K562 (cell line): ENCODE data around the gene ADM. TPM values are rescaled to one million over a fixed set of nuclear protein-coding genes. Genes with fewer than 3 reads are reported as not detected.

Experiments
- ATF1 ChIP-seq, 2 experiments: fragments of 450-650 bp in 1 of 2; IDR thresholded peaks; 2 replicates each; pipeline ENCODE4 v1.6.1; 2016; ENCODE audit warnings: missing compliant biosample characterization in 1 of 2, missing genetic modification characterization in 1 of 2
- ATF7 ChIP-seq: fragments of 450-650 bp; IDR thresholded peaks from 2 replicates; pipeline ENCODE4 v1.7.1; 2014; ENCODE audit warnings: mild to moderate bottlenecking, moderate library complexity
- BACH1 ChIP-seq: fragments of 200-800 bp; sonication (Bioruptor generic); IDR thresholded peaks from 2 replicates; pipeline ENCODE4 v1.6.1; 2016; ENCODE audit warnings: missing genetic modification characterization, missing compliant biosample characterization
- BCOR ChIP-seq: fragments of 450-650 bp; IDR thresholded peaks from 2 replicates; pipeline ENCODE4 v1.6.1; 2016
- CCAR2 ChIP-seq: fragments of 200-400 bp; formaldehyde crosslinking; IDR thresholded peaks from 2 replicates; pipeline ENCODE4 v1.6.1; 2017; ENCODE audit warnings: mild to moderate bottlenecking, low read depth, low read length
- CHD4 ChIP-seq: fragments of 200-600 bp; sonication (generic); IDR thresholded peaks from 3 replicates; pipeline ENCODE4 v1.6.1; 2012; ENCODE audit warnings: low read depth, mild to moderate bottlenecking, mixed read lengths, low read length, inconsistent platforms; ENCODE audit not compliant: insufficient read depth, insufficient replicate concordance, poor library complexity, severe bottlenecking
- DMBX1 ChIP-seq: fragments of 250-450 bp; sonication (Bioruptor Pico); IDR thresholded peaks from 2 replicates; pipeline ENCODE4 v1.8.0; 2022; ENCODE audit warnings: inconsistent platforms, mild to moderate bottlenecking, moderate library complexity, borderline replicate concordance
- ESRRA ChIP-seq: fragments of 450-650 bp; IDR thresholded peaks from 2 replicates; pipeline ENCODE4 v1.6.1; 2014; ENCODE audit warnings: low read depth, mild to moderate bottlenecking, moderate library complexity, borderline replicate concordance
- FOXA3 ChIP-seq, 2 experiments: fragments of 450-650 bp in 1 of 2; sonication (generic) in 1 of 2; formaldehyde crosslinking; IDR thresholded peaks in 1 of 2; conservative IDR thresholded peaks in 1 of 2; 2 replicates each; pipeline versions ENCODE4 v1.4.0 to v1.8.0; 2020 to 2022; ENCODE audit warnings: mild to moderate bottlenecking in 2 of 2, missing genetic modification reagents in 1 of 2
- GABPB1 ChIP-seq: sonication (generic); formaldehyde crosslinking; IDR thresholded peaks from 2 replicates; pipeline ENCODE4 v1.8.0; 2022; ENCODE audit warnings: mild to moderate bottlenecking, missing genetic modification reagents
- JUND ChIP-seq, 2 experiments: IDR thresholded peaks; 2 replicates in 1 of 2; 3 replicates in 1 of 2; pipeline ENCODE4 v1.6.1; 2011; ENCODE audit warnings: borderline replicate concordance in 2 of 2, low read depth in 2 of 2, low read length in 2 of 2, improper control_type of control experiment in 1 of 2, missing biosample characterization in 1 of 2, missing genetic modification characterization in 1 of 2, missing genetic modification reagents in 1 of 2
- NR2C2 ChIP-seq, 2 experiments: fragments of 200-800 bp in 1 of 2; sonication (Bioruptor generic) in 1 of 2; sonication (generic) in 1 of 2; formaldehyde crosslinking in 1 of 2; IDR thresholded peaks; 2 replicates each; pipeline versions ENCODE4 v1.6.1 to v1.8.0; 2016 to 2022; ENCODE audit warnings: mild to moderate bottlenecking in 1 of 2, missing compliant biosample characterization in 1 of 2, missing genetic modification characterization in 1 of 2, missing genetic modification reagents in 1 of 2
- ZNF589 ChIP-seq: fragments of 200-800 bp; sonication (Bioruptor generic); IDR thresholded peaks from 2 replicates; pipeline ENCODE4 v1.6.1; 2016; ENCODE audit warnings: low read depth, missing genetic modification characterization, missing compliant biosample characterization
- ZNF695 ChIP-seq: fragments of 450-650 bp; formaldehyde crosslinking; IDR thresholded peaks from 2 replicates; pipeline ENCODE4 v1.4.0; 2020; ENCODE audit warnings: mild to moderate bottlenecking, moderate library complexity
- ZNF77 ChIP-seq: fragments of 250-450 bp; sonication (Bioruptor Pico); IDR thresholded peaks from 2 replicates; pipeline ENCODE4 v1.5.0; 2020
- polyA plus RNA-seq, 8 experiments: library from polyadenylated mRNA; depleted of rRNA in 4 of 8; stranded (reverse) in 5 of 8; unstranded in 3 of 8; fragments of >200 nt; fragmentation: Nextera tagmentation in 2 of 8; fragmentation: Illumina TruSeq in 1 of 8; extraction: Ambion mirVana in 2 of 8; extraction: Trizol in 1 of 8; gene quantifications; 2 replicates each; pipeline versions ENCODE4 v1.2.1 to v1.2.3, GENCODE V29; 2011 to 2014; ENCODE audit warnings: inconsistent platforms in 1 of 8, missing spikeins in 1 of 8
- total RNA-seq, 7 experiments: library from RNA; depleted of rRNA in 6 of 7; stranded (reverse); fragments of >200 nt in 6 of 7; fragmentation: Illumina TruSeq in 2 of 7; extraction: Trizol in 2 of 7; gene quantifications; 2 replicates each; pipeline versions ENCODE4 v1.2.1 to v1.2.3, GENCODE V29; 2011 to 2021; ENCODE audit warnings: low replicate concordance in 1 of 7
- TF ChIP-seq, protein P1 (sequence below), 2 experiments: fragments of 450-650 bp in 1 of 2; sonication (generic) in 1 of 2; formaldehyde crosslinking in 1 of 2; IDR thresholded peaks in 1 of 2; conservative IDR thresholded peaks in 1 of 2; 2 replicates each; pipeline versions ENCODE4 v1.6.1 to v1.8.1; 2016 to 2023; ENCODE audit warnings: mild to moderate bottlenecking in 2 of 2, moderate library complexity in 2 of 2, inconsistent platforms in 1 of 2, missing genetic modification reagents in 1 of 2
- TF ChIP-seq, protein P2 (sequence below): IDR thresholded peaks from 2 replicates; pipeline ENCODE4 v1.6.1; 2012; ENCODE audit warnings: low read depth, low read length, improper control_type of control experiment, borderline replicate concordance
- TF ChIP-seq, protein P3 (sequence below): fragments of 450-650 bp; IDR thresholded peaks from 2 replicates; pipeline ENCODE4 v1.6.1; 2016

The ADM gene
- total and polyA plus RNA-seq, 9 of the 15 experiments (the other 6 are each of a cell fraction or from before 2014, with no cell fraction given), result 0.23 to 0.49 (median 0.32) TPM; not detected in 6

DNA sequence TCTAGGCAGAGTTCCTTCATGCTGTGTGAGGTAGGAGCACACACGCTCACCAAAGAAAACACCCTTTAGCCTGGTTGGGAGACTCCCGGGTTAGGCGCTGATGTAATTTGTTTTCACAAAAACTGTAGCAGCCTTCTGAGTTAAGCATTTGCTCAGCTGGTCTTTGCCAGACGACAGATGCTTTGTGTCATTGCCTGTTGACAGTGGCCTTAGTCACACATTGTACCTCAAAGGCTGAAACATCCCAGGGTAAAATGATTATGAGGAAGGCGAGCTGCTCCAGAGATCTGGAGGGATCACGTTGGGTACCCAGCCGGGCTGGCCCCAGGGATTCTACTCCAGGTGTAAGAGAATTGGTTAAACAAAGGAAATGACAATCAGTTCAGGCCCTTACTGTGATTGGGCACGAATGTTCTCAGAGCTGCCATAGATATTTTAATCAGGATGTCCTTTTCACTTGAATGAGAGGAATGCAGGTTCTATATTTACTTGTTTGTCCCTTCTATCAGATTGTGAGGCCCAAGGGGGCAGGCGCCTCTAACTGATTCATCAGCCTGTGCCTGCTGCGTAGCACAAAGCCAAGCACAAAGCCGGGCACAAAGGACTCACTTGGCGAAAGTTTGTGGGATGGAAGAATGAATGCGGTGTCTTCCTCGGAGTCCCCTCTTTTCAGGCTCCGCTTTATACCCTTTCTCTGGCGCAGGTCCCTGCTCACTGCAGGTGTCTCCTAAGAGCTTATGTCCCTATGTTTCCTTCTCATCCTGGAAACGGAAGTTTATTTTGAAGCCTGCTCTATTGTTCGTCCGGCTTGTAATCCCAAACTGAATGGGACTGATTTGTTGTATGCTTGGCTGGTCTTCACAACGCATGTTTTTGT lies 47.1 kb downstream of the ADM start (continued):
- TF ChIP-seq, protein P1, sequence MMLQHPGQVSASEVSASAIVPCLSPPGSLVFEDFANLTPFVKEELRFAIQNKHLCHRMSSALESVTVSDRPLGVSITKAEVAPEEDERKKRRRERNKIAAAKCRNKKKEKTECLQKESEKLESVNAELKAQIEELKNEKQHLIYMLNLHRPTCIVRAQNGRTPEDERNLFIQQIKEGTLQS (IDR thresholded peaks at IDR 0.05), result peak; percentile 56; the same call in 1 of the 2 replicates
- TF ChIP-seq, protein P1 (CRISPR knock-in tag; conservative IDR thresholded peaks at IDR 0.05), result no peak
- TF ChIP-seq BACH1 (tag) (peak; percentile 37; the same call in 1 of the 2 replicates), ESRRA (0 out of 2 replicates have a peak, but pooled peaks have one; percentile 22), ZNF695 (CRISPR knock-in tag) (no peak), ZNF589 (CRISPR knock-in tag) (peak; percentile 21; the same call in 1 of the 2 replicates), JUND (IDR thresholded peaks at IDR 0.05; ENCODE audit: borderline replicate concordance, low read depth, low read length) (no peak), JUND (tag; IDR thresholded peaks at IDR 0.05; ENCODE audit: borderline replicate concordance, low read depth, low read length) (peak; percentile 23; the same call in 1 of the 3 replicates), CHD4 (no peak), DMBX1 (CRISPR knock-in tag) (0 out of 2 replicates have a peak, but pooled peaks have one; percentile 39), NR2C2 (CRISPR knock-in tag; IDR thresholded peaks at IDR 0.05) (no peak), NR2C2 (tag; IDR thresholded peaks at IDR 0.05) (peak; percentile 36; the same call in 1 of the 2 replicates), ATF7 (peak; percentile 72), ZNF77 (no peak), ATF1 (CRISPR knock-in tag; IDR thresholded peaks at IDR 0.05) (no peak), ATF1 (tag; IDR thresholded peaks at IDR 0.05) (0 out of 2 replicates have a peak, but pooled peaks have one; percentile 15), CCAR2 (no peak), FOXA3 (CRISPR knock-in tag; conservative IDR thresholded peaks at IDR 0.05 in 1 of 2, IDR thresholded peaks at IDR 0.05 in 1 of 2) (peak in 1 of 2 experiments; percentile 13; a peak in 1 of 4 replicates), GABPB1 (no peak), BCOR (no peak)
- TF ChIP-seq, protein P2, sequence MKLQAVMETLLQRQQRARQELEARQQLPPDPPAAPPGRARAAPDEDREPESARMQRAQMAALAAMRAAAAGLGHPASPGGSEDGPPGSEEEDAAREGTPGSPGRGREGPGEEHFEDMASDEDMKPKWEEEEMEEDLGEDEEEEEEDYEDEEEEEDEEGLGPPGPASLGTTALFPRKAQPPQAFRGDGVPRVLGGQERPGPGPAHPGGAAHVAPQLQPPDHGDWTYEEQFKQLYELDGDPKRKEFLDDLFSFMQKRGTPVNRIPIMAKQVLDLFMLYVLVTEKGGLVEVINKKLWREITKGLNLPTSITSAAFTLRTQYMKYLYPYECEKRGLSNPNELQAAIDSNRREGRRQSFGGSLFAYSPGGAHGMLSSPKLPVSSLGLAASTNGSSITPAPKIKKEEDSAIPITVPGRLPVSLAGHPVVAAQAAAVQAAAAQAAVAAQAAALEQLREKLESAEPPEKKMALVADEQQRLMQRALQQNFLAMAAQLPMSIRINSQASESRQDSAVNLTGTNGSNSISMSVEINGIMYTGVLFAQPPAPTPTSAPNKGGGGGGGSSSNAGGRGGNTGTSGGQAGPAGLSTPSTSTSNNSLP, result no peak
- TF ChIP-seq, protein P3, sequence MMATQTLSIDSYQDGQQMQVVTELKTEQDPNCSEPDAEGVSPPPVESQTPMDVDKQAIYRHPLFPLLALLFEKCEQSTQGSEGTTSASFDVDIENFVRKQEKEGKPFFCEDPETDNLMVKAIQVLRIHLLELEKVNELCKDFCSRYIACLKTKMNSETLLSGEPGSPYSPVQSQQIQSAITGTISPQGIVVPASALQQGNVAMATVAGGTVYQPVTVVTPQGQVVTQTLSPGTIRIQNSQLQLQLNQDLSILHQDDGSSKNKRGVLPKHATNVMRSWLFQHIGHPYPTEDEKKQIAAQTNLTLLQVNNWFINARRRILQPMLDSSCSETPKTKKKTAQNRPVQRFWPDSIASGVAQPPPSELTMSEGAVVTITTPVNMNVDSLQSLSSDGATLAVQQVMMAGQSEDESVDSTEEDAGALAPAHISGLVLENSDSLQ, result 0 out of 2 replicates have a peak, but pooled peaks have one; percentile 7
